ENCODE measurements around the gene ENTPD1.

DNA sequence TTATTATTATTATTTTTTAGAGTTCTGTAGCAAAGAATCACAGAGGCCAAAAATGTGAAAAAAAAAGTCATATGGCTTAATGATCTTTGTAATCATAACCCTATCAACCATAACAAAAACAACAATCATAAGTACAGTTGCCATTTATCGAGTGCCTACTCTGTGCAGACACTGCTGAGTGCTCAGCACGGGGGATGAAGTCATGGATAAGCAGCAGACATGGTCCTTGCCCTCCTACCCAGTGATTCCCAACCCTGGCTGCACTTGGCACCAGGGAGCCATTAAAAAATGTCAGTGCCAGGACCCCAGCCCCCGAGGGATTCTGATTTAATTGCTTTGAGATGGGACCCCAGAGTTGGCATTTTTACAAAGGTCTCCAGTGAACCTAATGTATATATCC is 38.2 kb downstream of the ENTPD1 start:
- TF ChIP-seq, protein P1, sequence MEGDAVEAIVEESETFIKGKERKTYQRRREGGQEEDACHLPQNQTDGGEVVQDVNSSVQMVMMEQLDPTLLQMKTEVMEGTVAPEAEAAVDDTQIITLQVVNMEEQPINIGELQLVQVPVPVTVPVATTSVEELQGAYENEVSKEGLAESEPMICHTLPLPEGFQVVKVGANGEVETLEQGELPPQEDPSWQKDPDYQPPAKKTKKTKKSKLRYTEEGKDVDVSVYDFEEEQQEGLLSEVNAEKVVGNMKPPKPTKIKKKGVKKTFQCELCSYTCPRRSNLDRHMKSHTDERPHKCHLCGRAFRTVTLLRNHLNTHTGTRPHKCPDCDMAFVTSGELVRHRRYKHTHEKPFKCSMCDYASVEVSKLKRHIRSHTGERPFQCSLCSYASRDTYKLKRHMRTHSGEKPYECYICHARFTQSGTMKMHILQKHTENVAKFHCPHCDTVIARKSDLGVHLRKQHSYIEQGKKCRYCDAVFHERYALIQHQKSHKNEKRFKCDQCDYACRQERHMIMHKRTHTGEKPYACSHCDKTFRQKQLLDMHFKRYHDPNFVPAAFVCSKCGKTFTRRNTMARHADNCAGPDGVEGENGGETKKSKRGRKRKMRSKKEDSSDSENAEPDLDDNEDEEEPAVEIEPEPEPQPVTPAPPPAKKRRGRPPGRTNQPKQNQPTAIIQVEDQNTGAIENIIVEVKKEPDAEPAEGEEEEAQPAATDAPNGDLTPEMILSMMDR (IDR thresholded peaks at IDR 0.05; ENCODE audit: insufficient read depth, low read depth, low read length), result no peak
- TF ChIP-seq EZH2 (IDR thresholded peaks at IDR 0.05; ENCODE audit: insufficient read depth, low read length), result no peak
